Activated CD8-positive, alpha-beta memory T cell treated with anti-CD3 and anti-CD28 coated beads, Interleukin-2, amount 50 U/mL, for 4 hours (primary cell): ENCODE measurements around the gene CHRNB1.

Source experiments
- DNase-seq: peaks from one replicate; pipeline ENCODE4 v3.0.0-alpha.2; 2020

CHRNB1 gene

DNA sequence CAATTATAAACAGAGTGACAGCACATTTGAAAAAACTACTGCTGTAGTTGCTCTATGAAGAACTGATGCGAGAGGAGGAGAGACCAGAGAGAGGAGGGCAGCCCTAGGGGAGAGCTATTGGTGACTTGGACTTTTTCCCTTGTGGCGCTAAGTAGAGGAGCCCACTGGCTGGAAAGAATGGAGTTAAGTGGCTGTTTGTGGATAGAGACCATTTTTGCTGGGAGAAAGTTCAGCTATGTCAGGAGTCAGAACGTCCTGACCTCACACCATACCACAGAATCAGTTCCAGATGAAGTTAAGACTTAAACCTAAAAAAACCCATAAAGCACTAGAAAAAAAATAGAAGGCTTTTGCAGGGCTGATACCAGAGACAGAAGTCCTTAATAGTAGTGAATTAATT lies 41.3 kb downstream of the CHRNB1 start:
- DNase-seq, result no peak

DNA sequence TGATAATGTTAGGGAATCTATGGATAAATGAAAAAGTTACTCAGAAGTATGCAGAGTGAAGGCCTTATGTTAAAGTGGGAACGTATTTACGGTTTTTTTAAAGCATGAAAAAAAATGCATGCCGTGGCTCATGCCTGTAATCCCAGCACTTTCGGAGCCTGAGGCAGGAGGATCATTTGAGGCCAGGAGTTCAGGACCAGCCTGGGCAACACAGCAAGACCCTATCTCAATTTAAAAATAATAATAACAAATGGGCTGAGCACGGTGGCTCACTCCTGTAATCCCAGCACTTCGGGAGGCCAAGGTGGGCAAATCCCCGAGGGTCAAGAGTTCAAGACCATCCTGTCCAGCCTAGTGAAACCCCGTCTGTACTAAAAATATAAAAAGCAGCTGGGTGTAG lies 45.3 kb downstream of the CHRNB1 start:
- no peak for DNase-seq

DNA sequence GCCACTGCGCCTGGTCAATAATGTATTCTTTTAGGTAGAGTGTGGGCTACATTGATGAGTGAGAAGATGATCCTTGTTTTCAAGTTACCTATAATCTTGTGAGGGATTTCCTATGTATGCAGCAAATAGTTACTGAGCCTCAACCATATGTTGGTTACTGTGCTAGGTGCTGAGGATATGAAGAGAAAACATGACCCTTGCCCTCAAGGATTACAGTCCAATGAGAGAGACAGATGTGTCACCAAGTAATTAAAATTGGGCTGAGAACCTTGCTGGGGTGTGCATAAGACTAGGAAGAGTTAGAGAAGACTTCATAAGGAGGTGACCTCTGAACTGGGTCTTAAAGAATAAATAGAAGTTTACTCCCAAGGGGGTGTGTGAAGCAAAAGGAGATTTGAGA lies 46.7 kb downstream of the CHRNB1 start:
- DNase-seq, result no peak

DNA sequence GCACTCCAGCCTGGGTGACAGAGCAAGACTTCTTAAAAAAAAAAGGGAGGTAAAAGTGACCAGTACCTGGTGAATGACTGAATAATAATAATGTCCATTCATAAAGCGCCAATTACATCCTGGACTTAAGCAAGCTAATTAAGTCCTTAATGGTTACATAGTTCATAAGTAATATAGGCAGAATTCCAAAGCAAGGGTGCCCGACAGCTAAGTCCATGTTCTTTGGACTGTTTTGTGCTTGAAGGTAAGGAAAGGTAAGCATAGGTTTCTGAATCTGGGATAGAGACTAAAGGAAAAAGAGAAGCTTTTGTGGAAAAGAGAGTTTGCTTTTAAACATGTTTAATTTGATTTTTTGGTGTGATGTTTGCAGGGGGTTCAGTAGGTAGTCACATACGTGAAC lies 49.1 kb downstream of the CHRNB1 start:
- DNase-seq, result no peak

DNA sequence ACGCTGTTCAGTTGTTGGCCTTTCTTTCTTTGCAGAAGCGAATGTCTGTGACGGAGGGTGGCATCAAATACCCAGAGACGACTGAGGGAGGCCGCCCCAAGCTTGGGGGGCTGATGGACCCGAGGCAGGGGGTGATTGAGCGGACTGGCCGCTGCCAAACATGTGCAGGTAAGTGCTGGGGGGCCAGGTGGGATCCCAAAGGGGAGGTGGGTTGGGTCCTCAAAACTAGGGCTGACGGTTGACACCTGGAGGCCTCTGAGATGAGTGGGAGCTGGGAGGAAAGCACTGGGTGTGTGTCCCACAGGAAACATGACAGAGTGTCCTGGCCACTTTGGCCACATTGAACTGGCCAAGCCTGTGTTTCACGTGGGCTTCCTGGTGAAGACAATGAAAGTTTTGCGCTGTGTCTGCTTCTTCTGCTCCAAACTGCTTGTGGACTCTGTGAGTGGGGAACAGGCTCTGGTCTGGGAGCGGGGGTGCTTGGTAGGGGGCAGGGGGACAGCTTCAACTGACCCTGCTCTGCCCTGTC lies 51.1 kb downstream of the CHRNB1 start:
- no peak for DNase-seq

DNA sequence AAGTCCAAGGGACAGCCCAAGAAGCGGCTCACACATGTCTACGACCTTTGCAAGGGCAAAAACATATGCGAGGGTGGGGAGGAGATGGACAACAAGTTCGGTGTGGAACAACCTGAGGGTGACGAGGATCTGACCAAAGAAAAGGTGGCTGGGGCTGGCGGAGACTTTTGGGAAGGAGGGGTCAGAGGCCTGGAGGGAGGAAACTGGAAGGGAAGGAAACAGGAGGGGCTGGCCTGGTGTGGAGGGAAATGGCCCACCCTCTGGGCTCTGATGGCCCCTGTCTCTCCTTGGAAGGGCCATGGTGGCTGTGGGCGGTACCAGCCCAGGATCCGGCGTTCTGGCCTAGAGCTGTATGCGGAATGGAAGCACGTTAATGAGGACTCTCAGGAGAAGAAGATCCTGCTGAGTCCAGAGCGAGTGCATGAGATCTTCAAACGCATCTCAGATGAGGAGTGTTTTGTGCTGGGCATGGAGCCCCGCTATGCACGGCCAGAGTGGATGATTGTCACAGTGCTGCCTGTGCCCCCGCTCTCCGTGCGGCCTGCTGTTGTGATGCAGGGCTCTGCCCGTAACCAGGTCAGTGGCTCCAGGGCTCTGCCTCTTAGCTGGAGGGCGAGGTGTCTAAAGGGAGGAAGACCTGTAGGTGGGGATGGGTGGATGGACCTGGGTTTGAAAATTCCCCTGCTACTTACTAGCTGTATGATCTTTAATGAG lies 51.8 kb downstream of the CHRNB1 start:
- no peak for DNase-seq

DNA sequence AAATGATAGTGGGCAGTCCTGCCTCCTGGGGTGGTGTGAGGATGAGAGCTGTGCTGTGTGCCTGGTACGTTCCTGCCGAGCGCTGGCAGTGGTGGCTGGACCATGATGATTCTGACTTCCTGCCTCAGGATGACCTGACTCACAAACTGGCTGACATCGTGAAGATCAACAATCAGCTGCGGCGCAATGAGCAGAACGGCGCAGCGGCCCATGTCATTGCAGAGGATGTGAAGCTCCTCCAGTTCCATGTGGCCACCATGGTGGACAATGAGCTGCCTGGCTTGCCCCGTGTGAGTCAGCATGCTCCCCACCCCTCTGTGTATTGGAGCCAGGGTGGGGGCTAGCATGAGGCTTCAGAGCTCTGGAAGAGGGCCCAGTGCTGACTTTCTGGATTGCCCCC lies 52.4 kb downstream of the CHRNB1 start:
- DNase-seq, result no peak

DNA sequence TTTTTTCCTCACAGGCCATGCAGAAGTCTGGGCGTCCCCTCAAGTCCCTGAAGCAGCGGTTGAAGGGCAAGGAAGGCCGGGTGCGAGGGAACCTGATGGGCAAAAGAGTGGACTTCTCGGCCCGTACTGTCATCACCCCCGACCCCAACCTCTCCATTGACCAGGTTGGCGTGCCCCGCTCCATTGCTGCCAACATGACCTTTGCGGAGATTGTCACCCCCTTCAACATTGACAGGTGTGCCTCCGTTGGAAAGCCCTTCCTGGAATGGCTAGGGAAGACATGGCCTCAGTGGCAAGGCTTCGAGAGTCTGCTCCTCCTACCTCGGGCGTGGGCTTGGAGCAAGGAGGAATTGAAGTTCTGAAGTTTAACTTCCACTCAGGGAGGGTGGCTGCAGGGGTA lies 52.8 kb downstream of the CHRNB1 start:
- no peak for DNase-seq

DNA sequence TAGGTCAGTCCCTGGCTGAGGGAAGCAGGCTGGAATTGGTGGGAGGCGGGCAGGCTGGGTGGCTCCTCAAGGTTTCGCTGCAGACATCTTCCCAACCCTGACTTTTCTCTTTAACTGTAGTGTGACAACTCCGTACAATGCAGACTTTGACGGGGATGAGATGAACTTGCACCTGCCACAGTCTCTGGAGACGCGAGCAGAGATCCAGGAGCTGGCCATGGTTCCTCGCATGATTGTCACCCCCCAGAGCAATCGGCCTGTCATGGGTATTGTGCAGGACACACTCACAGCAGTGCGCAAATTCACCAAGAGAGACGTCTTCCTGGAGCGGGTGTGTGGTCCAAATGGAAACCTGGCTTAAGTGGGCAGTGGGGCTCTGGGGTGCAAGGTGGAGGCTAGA lies 54.3 kb downstream of the CHRNB1 start:
- no peak for DNase-seq

DNA sequence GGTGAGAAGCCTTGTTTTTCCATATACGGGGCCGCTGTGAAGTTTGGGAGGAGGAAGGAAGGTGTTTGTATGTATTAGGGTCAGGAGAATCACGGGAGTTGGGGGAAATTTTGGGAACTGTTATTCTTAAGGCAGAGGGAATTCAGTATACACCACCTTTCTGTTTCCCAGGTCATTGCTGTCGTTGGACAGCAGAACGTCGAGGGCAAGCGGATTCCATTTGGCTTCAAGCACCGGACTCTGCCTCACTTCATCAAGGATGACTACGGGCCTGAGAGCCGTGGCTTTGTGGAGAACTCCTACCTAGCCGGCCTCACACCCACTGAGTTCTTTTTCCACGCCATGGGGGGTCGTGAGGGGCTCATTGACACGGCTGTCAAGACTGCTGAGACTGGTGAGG lies 56.9 kb downstream of the CHRNB1 start:
- no peak for DNase-seq

DNA sequence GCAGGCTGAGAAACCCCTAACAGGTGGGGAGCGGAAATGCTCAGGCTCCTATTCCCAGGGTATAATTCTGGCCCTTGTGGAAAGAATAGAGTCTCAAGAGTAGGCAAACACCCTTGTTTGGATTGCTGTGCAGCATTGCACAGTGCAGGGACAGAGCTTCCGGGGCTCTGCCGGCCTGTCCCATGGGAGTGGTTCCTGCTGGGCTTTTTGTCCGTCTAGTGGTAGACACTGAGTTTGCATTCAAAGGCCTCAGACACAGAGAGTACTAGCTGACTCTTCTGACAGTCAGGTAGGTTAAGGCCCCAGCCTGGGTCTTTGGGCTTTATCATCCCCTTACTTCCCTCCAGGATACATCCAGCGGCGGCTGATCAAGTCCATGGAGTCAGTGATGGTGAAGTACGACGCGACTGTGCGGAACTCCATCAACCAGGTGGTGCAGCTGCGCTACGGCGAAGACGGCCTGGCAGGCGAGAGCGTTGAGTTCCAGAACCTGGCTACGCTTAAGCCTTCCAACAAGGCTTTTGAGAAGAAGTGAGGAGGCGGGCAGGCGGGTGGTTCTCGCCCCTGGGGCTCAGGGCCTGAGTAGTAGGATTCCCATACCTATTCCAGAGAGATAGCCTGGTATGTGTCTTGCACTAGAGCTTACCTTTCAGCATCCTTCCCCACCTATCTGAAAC lies 57.4 kb downstream of the CHRNB1 start:
- DNase-seq, result no peak

DNA sequence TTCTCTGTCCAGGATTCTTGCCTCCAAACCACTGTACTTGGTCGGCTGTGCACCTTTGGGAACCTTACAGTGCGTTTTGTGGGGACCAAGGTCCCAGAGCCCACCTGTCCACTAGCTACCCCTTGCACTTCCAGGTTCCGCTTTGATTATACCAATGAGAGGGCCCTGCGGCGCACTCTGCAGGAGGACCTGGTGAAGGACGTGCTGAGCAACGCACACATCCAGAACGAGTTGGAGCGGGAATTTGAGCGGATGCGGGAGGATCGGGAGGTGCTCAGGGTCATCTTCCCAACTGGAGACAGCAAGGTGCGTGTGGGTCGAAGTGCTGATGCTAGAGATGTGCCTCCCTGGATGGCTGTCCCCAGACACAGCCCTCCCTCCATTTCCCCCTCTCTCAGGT lies 58.1 kb downstream of the CHRNB1 start:
- DNase-seq, result no peak

DNA sequence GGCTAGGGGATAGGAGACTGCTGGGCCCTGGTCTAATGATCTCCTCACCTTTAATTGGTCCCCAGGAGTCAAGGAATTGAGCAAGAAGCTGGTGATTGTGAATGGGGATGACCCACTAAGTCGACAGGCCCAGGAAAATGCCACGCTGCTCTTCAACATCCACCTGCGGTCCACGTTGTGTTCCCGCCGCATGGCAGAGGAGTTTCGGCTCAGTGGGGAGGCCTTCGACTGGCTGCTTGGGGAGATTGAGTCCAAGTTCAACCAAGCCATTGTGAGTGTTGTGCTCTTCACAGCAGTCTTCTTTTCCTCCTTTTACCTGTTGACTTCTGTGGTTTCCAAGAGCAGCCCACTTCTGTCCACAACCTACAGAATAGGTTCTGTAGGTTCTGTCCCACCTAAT lies 58.7 kb downstream of the CHRNB1 start:
- no peak for DNase-seq
